Fibroblast of pulmonary artery (primary cell): ENCODE results near the gene OR51E2.

ENCODE experiments used
- DNase-seq: peaks from one replicate; pipeline ENCODE4 v3.0.0-alpha.2; 2010; ENCODE audit warnings: low read depth
- H3K4me3 ChIP-seq: replicated peaks from 2 replicates; pipeline ENCODE4 v1.5.1; 2011; ENCODE audit warnings: low read depth, mild to moderate bottlenecking, control low read depth, low read length, moderate library complexity
- TF ChIP-seq, protein P1 (sequence below): IDR thresholded peaks from 2 replicates; pipeline ENCODE4 v1.5.1; 2011; ENCODE audit warnings: mild to moderate bottlenecking, control low read depth, low read length, inconsistent platforms; ENCODE audit errors: missing control alignments

OR51E2 gene

DNA sequence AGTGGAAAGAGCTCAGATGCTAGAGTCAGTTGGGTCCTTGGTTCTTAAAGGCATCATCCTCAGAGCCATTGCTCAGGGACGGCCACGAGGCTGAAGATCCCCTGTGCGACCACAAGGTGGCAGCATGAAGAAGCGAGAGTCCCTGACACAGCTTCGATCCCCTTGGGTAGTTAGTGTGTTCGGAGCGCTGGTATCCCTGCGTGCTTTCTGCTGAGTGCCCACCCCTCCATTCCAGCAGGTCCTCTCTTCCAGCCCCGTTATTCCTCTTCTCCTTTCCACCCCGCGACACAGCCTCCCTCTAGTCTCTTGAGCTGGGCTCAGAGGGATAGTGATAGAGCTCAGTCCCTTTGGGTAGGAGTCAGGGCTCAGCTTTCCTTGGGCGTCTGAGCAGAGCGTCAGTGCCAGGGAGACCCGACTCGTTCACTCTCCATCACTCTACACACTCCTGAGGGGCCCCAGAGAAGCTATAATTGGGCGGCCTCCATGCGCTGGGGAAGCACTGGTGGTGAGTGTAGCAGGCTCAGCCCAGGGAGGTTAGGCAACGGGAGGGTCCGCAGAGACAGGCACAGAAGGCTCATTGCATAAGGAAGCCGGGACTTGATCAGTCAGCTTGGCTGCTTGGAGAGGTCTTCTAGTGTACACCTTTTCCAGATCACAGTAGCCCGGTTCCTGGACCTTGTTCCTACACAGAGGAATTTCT is 60.5 kb downstream of the OR51E2 start, which contains the start of gene OR51D1:
Gene OR51D1, plus strand, starts transcription at position 516 of the 700 bp plus-strand sequence. CDS start 2,314 bp downstream, outside the sequence.
- H3K4me3 ChIP-seq: no peak within 1 kb of the TSS
- DNase-seq: peak; percentile 77
- TF ChIP-seq, protein P1, sequence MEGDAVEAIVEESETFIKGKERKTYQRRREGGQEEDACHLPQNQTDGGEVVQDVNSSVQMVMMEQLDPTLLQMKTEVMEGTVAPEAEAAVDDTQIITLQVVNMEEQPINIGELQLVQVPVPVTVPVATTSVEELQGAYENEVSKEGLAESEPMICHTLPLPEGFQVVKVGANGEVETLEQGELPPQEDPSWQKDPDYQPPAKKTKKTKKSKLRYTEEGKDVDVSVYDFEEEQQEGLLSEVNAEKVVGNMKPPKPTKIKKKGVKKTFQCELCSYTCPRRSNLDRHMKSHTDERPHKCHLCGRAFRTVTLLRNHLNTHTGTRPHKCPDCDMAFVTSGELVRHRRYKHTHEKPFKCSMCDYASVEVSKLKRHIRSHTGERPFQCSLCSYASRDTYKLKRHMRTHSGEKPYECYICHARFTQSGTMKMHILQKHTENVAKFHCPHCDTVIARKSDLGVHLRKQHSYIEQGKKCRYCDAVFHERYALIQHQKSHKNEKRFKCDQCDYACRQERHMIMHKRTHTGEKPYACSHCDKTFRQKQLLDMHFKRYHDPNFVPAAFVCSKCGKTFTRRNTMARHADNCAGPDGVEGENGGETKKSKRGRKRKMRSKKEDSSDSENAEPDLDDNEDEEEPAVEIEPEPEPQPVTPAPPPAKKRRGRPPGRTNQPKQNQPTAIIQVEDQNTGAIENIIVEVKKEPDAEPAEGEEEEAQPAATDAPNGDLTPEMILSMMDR: peak; percentile 91

DNA sequence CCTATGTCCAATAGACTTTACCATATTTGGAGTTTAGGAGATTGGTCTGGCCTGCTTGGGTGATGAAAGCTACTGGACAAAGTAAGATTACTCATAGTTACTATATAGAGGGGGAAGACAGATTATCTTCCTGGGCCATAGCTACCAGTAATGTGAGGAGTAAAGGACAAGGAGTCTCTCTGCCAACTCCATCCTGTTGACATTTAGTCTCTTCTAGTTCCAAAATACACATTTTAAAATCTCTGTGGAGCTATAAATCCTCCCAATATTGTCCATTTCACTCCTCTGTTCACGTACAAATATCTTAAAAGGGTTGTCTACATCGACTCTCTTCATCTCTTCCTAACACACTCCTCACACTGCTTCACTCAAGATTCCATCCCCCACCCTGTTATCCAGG is 61.5 kb downstream of the OR51E2 start:
- DNase-seq: no peak
- H3K4me3 ChIP-seq: no peak overlapping the region
- TF ChIP-seq, protein P1: no peak
